Peyer's patch (tissue), 4 donors: ENCODE results near the gene NELFB. TPM values are rescaled to one million over a fixed set of nuclear protein-coding genes. Genes with fewer than 3 reads are reported as not detected.

Experiments used
- DNase-seq, 3 donors: peaks; one replicate each; pipeline ENCODE4 v3.0.0-alpha.2; 2017 to 2019
- H3K27ac ChIP-seq, 4 donors: fragments of 200-600 bp; sonication (generic); one replicate each; pipeline ENCODE4 v1.5.1; 2016 to 2019
- H3K27me3 ChIP-seq, 2 donors: fragments of 200-600 bp; sonication (generic); one replicate each; pipeline ENCODE4 v1.5.1; 2019
- H3K36me3 ChIP-seq, 3 donors: fragments of 200-600 bp; sonication (generic); one replicate each; pipeline ENCODE4 v1.5.1; 2016 to 2019
- H3K4me1 ChIP-seq, 4 donors: fragments of 200-600 bp; sonication (generic); one replicate each; pipeline ENCODE4 v1.5.1; 2016 to 2019
- H3K4me3 ChIP-seq, 4 donors: fragments of 200-600 bp; sonication (generic); 1 replicate in 3 of 4; 2 replicates in 1 of 4; pipeline ENCODE4 v1.5.1; 2016 to 2019; ENCODE audit warnings: mild to moderate bottlenecking in 1 of 4
- H3K9me3 ChIP-seq, 4 donors: fragments of 200-600 bp; sonication (generic); one replicate each; pipeline ENCODE4 v1.5.1; 2016 to 2019; ENCODE audit warnings: mild to moderate bottlenecking in 1 of 4
- CTCF ChIP-seq, 6 experiments: fragments of 450-650 bp in 4 of 6; fragments of 200-600 bp in 2 of 6; sonication (generic) in 1 of 6; IDR thresholded peaks; one replicate each; pipeline ENCODE4 v1.5.1; 2017 to 2019; ENCODE audit warnings: antibody characterized with exemption in 6 of 6, mild to moderate bottlenecking in 3 of 6, moderate library complexity in 1 of 6
- POLR2A ChIP-seq, 2 donors: fragments of 450-650 bp; IDR thresholded peaks; one replicate each; pipeline ENCODE4 v1.5.1; 2017; ENCODE audit warnings: antibody characterized with exemption in 2 of 2, mild to moderate bottlenecking in 2 of 2, moderate library complexity in 2 of 2
- total RNA-seq, 4 donors: library from RNA; depleted of rRNA; stranded (reverse); fragments of >200 nt; gene quantifications; one replicate each; pipeline ENCODE4 v1.1.0, GENCODE V29; 2016

The NELFB gene
- total RNA-seq, 4 donors from 2014 or later: 47.4 to 57.8 (median 50.2) TPM

- H3K9me3 ChIP-seq: no peaks in the 10 kb centered on the region
- no peak for DNase-seq
Measured at GRCh38 chr9:137247916-137248175, 7.3 kb upstream of the NELFB start.

GRCh38 chr9:137250329-137251193 lies 4.6 kb upstream of the NELFB start:
- Histone ChIP-seq H3K36me3 (no peaks in the 10 kb centered on the region), H3K9me3 (no peaks in the 10 kb centered on the region), H3K27ac (no peak overlapping the region), H3K4me1 (peaks cover 0 to 14% (median 5%) of the 10 kb centered on the region in 4 donors), H3K4me3 (no peak overlapping the region), H3K27me3 (no peaks in the 10 kb centered on the region)
- DNase-seq: no peak
- TF ChIP-seq CTCF (IDR thresholded peaks at IDR 0.05) (no peak), POLR2A (IDR thresholded peaks at IDR 0.05) (no peak)

More at GRCh38 chr9:137247916-137248175, 7.3 kb upstream of the NELFB start:
- Histone ChIP-seq H3K27me3 (no peaks in the 10 kb centered on the region), H3K4me3 (no peak overlapping the region), H3K36me3 (peaks cover 0 to 9% (median 0%) of the 10 kb centered on the region in 3 donors), H3K4me1 (peaks cover 0 to 13% (median 0%) of the 10 kb centered on the region in 4 donors), H3K27ac (no peak overlapping the region)
- TF ChIP-seq CTCF (IDR thresholded peaks at IDR 0.05): no peak
- TF ChIP-seq POLR2A (IDR thresholded peaks at IDR 0.05): no peak

- no peak for DNase-seq
- H3K4me3 ChIP-seq: no peak within 1 kb of the TSS
- no peaks in the 10 kb centered on the region for H3K36me3 ChIP-seq
- H3K9me3 ChIP-seq: no peaks in the 10 kb centered on the region
- no peak for TF ChIP-seq CTCF (IDR thresholded peaks at IDR 0.05)
- TF ChIP-seq POLR2A (IDR thresholded peaks at IDR 0.05): no peak
- H3K4me1 ChIP-seq: peaks cover under 1 to 19% (median 7%) of the 10 kb centered on the region in 4 donors
- H3K27ac ChIP-seq: no peak within 1 kb of the TSS
- no peaks in the 10 kb centered on the region for H3K27me3 ChIP-seq
Measured at GRCh38 chr9:137251194-137251461, 4.0 kb upstream of the NELFB start, which contains the start of gene STPG3. Gene STPG3, plus strand, starts transcription at chr9:137251286. Its CDS starts 1 bp downstream, at chr9:137251287.

GRCh38 chr9:137251490-137252268 lies 3.4 kb upstream of the NELFB start:
- Histone ChIP-seq H3K4me3 (no peak overlapping the region), H3K4me1 (peaks cover 4 to 24% (median 12%) of the 10 kb centered on the region in 4 donors), H3K9me3 (no peaks in the 10 kb centered on the region), H3K27me3 (no peaks in the 10 kb centered on the region), H3K27ac (no peak overlapping the region), H3K36me3 (no peaks in the 10 kb centered on the region)
- TF ChIP-seq POLR2A (IDR thresholded peaks at IDR 0.05) (no peak), CTCF (IDR thresholded peaks at IDR 0.05) (no peak)
- no peak for DNase-seq

- Histone ChIP-seq H3K4me3 (no peak overlapping the region), H3K9me3 (no peaks in the 10 kb centered on the region), H3K36me3 (peaks cover 0 to 8% (median 0%) of the 10 kb centered on the region in 3 donors), H3K4me1 (peaks cover 4 to 30% (median 12%) of the 10 kb centered on the region in 4 donors), H3K27ac (no peak overlapping the region), H3K27me3 (no peaks in the 10 kb centered on the region)
- no peak for DNase-seq
- no peak for TF ChIP-seq CTCF (IDR thresholded peaks at IDR 0.05)
- no peak for TF ChIP-seq POLR2A (IDR thresholded peaks at IDR 0.05)
Measured at GRCh38 chr9:137252555-137253506, 2.3 kb upstream of the NELFB start.
